Stimulated activated CD4-positive, alpha-beta T cell treated with anti-CD3 and anti-CD28 coated beads, Interleukin-15, amount 100 ng/mL, for 48 hours (primary cell): ENCODE results near the gene KCND3.
"Not testable (repeated sequence)": the region's sequence is repeated elsewhere in the genome, so short reads cannot be mapped to it uniquely, and the experiment has no call there.

ENCODE experiments used
- DNase-seq, 2 donors: peaks; one replicate each; pipeline ENCODE4 v3.0.0-alpha.2; 2020; ENCODE audit warnings: low read depth in 2 of 2

Gene KCND3

GRCh38 chr1:111745675-111746613 is 243.5 kb downstream of the KCND3 start:
- no peak for DNase-seq

GRCh38 chr1:111743679-111744101 is 245.8 kb downstream of the KCND3 start:
- DNase-seq, result no peak

- DNase-seq, result no peak
Observed at GRCh38 chr1:111742938-111743549, 246.4 kb downstream of the KCND3 start.

GRCh38 chr1:111742292-111742691 is 247.2 kb downstream of the KCND3 start:
- DNase-seq, result not testable (repeated sequence)

- DNase-seq, result no peak
Observed at GRCh38 chr1:111739925-111740765, 249.3 kb downstream of the KCND3 start.

- DNase-seq, result peak; percentile 66 to 74
Observed at GRCh38 chr1:111739194-111739924, 250.1 kb downstream of the KCND3 start, which contains the start of gene INKA2. TSS of gene INKA2 (minus strand) at chr1:111739395. CDS start at chr1:111739242, 153 bp downstream.

- peak in 1 of 2 donors; percentile 14 for DNase-seq
Observed at GRCh38 chr1:111738436-111739193, 250.9 kb downstream of the KCND3 start.

- DNase-seq, result no peak
Observed at GRCh38 chr1:111738133-111738435, 251.4 kb downstream of the KCND3 start.

GRCh38 chr1:111737216-111738132 is 252.0 kb downstream of the KCND3 start:
- no peak for DNase-seq

GRCh38 chr1:111736548-111737215 is 252.8 kb downstream of the KCND3 start:
- no peak for DNase-seq

GRCh38 chr1:111735858-111736544 is 253.5 kb downstream of the KCND3 start:
- DNase-seq, result no peak

GRCh38 chr1:111735321-111735720 is 254.1 kb downstream of the KCND3 start:
- no peak for DNase-seq

GRCh38 chr1:111734856-111735255 is 254.6 kb downstream of the KCND3 start:
- no peak for DNase-seq

GRCh38 chr1:111734426-111734825 is 255.0 kb downstream of the KCND3 start:
- no peak for DNase-seq

- DNase-seq, result no peak
Observed at GRCh38 chr1:111733992-111734341, 255.5 kb downstream of the KCND3 start.

- no peak for DNase-seq
Observed at GRCh38 chr1:111733183-111733991, 256.1 kb downstream of the KCND3 start.

GRCh38 chr1:111732718-111733117 is 256.8 kb downstream of the KCND3 start:
- DNase-seq, result no peak

- no peak for DNase-seq
Observed at GRCh38 chr1:111731956-111732355, 257.5 kb downstream of the KCND3 start.
